ENCODE measurements around the gene TOMM6. TPM values are rescaled to one million over a fixed set of nuclear protein-coding genes. Genes with fewer than 3 reads are reported as not detected.

TOMM6 gene
- total and polyA plus RNA-seq, 2 donors = 34.4 to 181 TPM

Small RNA genes lying within 50 kb of the gene (small RNA-seq; reads per million reads assigned to genes)
- gene AL365205.2 = not detected
- not detected for gene AL365205.3
- gene RF00393 = not detected

Other genes with a start within 250 kb of the TOMM6 start
- 1.6 TPM for gene FOXP4, start 241.3 kb upstream of the TOMM6 start, total RNA-seq
- gene FOXP4, start 241.3 kb upstream of the TOMM6 start, polyA plus RNA-seq = 18.0 TPM
- 32.6 TPM for gene MDFI, start 149.2 kb upstream of the TOMM6 start, total RNA-seq
- 20.6 TPM for gene MDFI, start 149.2 kb upstream of the TOMM6 start, polyA plus RNA-seq
- gene TFEB, start 52.1 kb upstream of the TOMM6 start, total RNA-seq = 4.3 TPM
- gene TFEB, start 52.1 kb upstream of the TOMM6 start, polyA plus RNA-seq = 25.4 TPM
- gene PGC, start 40.3 kb upstream of the TOMM6 start, total RNA-seq = not detected
- gene PGC, start 40.3 kb upstream of the TOMM6 start, polyA plus RNA-seq = not detected
- 1.9 TPM for gene FRS3, start 7.8 kb upstream of the TOMM6 start, total RNA-seq
- 7.4 TPM for gene FRS3, start 7.8 kb upstream of the TOMM6 start, polyA plus RNA-seq
- gene PRICKLE4, start 6.9 kb upstream of the TOMM6 start, total RNA-seq = 3.1 TPM
- 3.7 TPM for gene PRICKLE4, start 6.9 kb upstream of the TOMM6 start, polyA plus RNA-seq
- gene USP49, start 107.7 kb downstream of the TOMM6 start, total RNA-seq = 4.9 TPM
- gene USP49, start 107.7 kb downstream of the TOMM6 start, polyA plus RNA-seq = 2.3 TPM
- 22.5 TPM for gene MED20, start 133.4 kb downstream of the TOMM6 start, total RNA-seq
- 15.6 TPM for gene MED20, start 133.4 kb downstream of the TOMM6 start, polyA plus RNA-seq
- gene BYSL, start 133.8 kb downstream of the TOMM6 start, total RNA-seq = 8.7 TPM
- gene BYSL, start 133.8 kb downstream of the TOMM6 start, polyA plus RNA-seq = 15.4 TPM
- gene CCND3, start 154.1 kb downstream of the TOMM6 start, total RNA-seq = 18.1 TPM
- gene CCND3, start 154.1 kb downstream of the TOMM6 start, polyA plus RNA-seq = 98.9 TPM

Measured in urinary bladder (tissue), 2 donors.